SJCRH30 (cell line): ENCODE measurements around the gene ALOX15. TPM values are rescaled to one million over a fixed set of nuclear protein-coding genes. Genes with fewer than 3 reads are reported as not detected.

Experiments
- DNase-seq, 2 experiments: peaks; one replicate each; pipeline ENCODE4 v3.0.0-alpha.2; 2015 to 2020
- H3K27ac ChIP-seq: fragments of 250-450 bp; sonication (Bioruptor Pico); 2 replicates; pipeline ENCODE4 v1.5.1; 2020; ENCODE audit warnings: mild to moderate bottlenecking, moderate library complexity
- H3K27me3 ChIP-seq: fragments of 250-450 bp; sonication (Bioruptor Pico); 2 replicates; pipeline ENCODE4 v1.5.1; 2020; ENCODE audit warnings: mild to moderate bottlenecking, moderate library complexity
- H3K36me3 ChIP-seq: fragments of 250-450 bp; sonication (Bioruptor Pico); 2 replicates; pipeline ENCODE4 v1.5.1; 2020; ENCODE audit warnings: mild to moderate bottlenecking, moderate library complexity
- H3K4me1 ChIP-seq: fragments of 250-450 bp; sonication (Bioruptor Pico); 2 replicates; pipeline ENCODE4 v1.5.1; 2020; ENCODE audit warnings: mild to moderate bottlenecking, moderate library complexity
- H3K4me3 ChIP-seq: fragments of 250-450 bp; sonication (Bioruptor Pico); 2 replicates; pipeline ENCODE4 v1.5.1; 2020; ENCODE audit warnings: mild to moderate bottlenecking, moderate library complexity
- H3K9me3 ChIP-seq: fragments of 250-450 bp; sonication (Bioruptor Pico); replicated peaks from 2 replicates; pipeline ENCODE4 v1.5.1; 2020; ENCODE audit warnings: mild to moderate bottlenecking, moderate library complexity
- total RNA-seq: library from RNA; depleted of rRNA; stranded (reverse); fragments of >200 nt; shearing (Covaris generic); gene quantifications from 2 replicates; pipeline ENCODE4 v1.2.3, GENCODE V29; 2014; rRNA removed

Gene ALOX15
- total RNA-seq, 1 experiment from 2014 or later: 3.0 TPM

- no peaks in the 10 kb centered on the region; the same call in 1 of the 2 replicates for H3K4me1 ChIP-seq
- H3K9me3 ChIP-seq: no peaks in the 10 kb centered on the region
- DNase-seq: no peak
- no peak overlapping the region for H3K27ac ChIP-seq
- no peaks in the 10 kb centered on the region for H3K36me3 ChIP-seq
- H3K27me3 ChIP-seq: peaks cover 13% of the 10 kb centered on the region
- H3K4me3 ChIP-seq: no peak overlapping the region
Measured at GRCh38 chr17:4585638-4585994, 55.9 kb downstream of the ALOX15 start.

DNA sequence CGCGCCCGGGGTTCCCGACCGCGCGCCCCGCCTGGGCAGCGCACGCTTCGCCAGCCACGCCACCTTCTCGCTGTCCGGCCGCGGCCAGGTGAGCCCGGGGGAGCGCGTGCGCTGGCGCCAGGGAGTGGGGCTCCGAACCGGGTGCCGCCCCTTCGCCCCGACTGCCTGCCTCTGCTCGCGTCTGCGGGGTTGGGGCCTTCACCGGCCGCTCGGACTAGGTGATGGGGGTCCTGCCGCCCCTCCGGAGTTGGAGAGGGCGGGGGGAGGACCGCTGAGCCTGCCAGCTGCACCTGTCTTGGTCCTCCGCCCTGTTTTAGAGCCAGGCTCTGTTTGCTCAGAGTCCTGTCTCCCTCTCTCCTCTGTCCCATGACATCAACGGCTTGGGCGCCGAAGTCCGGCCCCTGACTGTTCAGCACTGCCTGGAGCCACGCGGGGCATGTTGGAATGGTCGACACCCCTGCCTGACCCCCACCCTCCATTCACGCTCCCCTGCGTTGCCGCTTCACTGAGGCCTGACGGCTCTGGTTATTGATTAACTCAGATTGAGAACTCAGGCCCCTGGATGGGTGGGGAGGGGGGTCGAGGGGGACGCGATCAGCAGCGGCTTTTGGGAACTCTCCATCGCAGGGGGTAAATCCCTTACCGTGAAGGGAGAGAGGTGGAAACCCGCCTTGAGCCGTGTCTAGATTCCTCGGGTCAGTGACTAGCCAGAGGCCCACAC is 56.4 kb downstream of the ALOX15 start:
- Histone ChIP-seq H3K4me3 (no peak overlapping the region), H3K27ac (no peak overlapping the region), H3K9me3 (no peaks in the 10 kb centered on the region), H3K36me3 (no peaks in the 10 kb centered on the region), H3K27me3 (peaks cover 13% of the 10 kb centered on the region), H3K4me1 (no peaks in the 10 kb centered on the region; the same call in 1 of the 2 replicates)
- no peak for DNase-seq

GRCh38 chr17:4584101-4584916 is 57.2 kb downstream of the ALOX15 start, which contains the start of gene SMTNL2:
Gene SMTNL2, plus strand, starts transcription at chr17:4584529. Its CDS starts 77 bp downstream, at chr17:4584606.
- peak; percentile 22 to 24 for DNase-seq
- H3K4me3 ChIP-seq: peak within 1 kb of the TSS; percentile 48
- H3K36me3 ChIP-seq: no peaks in the 10 kb centered on the region
- peaks cover 13% of the 10 kb centered on the region for H3K27me3 ChIP-seq
- no peaks in the 10 kb centered on the region for H3K9me3 ChIP-seq
- H3K27ac ChIP-seq: no peak within 1 kb of the TSS
- no peaks in the 10 kb centered on the region; the same call in 1 of the 2 replicates for H3K4me1 ChIP-seq

DNA sequence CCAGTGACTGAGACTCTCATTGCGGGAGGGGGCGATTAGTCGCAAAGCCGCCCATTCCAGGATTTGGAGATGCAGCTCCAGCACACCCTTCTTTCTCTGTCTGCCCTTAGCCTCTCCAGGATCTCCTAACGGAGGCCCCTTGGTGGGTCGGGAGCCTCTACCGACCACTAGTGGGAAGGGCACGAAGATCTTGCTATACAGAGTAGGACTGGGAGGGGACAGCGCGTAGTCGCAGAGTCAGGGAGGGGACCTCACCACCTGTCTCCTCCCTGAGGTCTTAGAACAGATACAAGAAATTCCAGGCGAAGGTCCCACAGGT is 57.7 kb downstream of the ALOX15 start:
- no peaks in the 10 kb centered on the region; the same call in 1 of the 2 replicates for H3K4me1 ChIP-seq
- DNase-seq: peak; percentile 26 to 53
- H3K27ac ChIP-seq: no peak overlapping the region
- peaks cover 13% of the 10 kb centered on the region for H3K27me3 ChIP-seq
- no peaks in the 10 kb centered on the region for H3K36me3 ChIP-seq
- peak overlapping the region; percentile 48 for H3K4me3 ChIP-seq
- no peaks in the 10 kb centered on the region for H3K9me3 ChIP-seq

GRCh38 chr17:4583206-4583605 is 58.3 kb downstream of the ALOX15 start:
- H3K4me1 ChIP-seq: no peaks in the 10 kb centered on the region; the same call in 1 of the 2 replicates
- H3K36me3 ChIP-seq: no peaks in the 10 kb centered on the region
- H3K4me3 ChIP-seq: no peak overlapping the region
- DNase-seq: no peak
- no peak overlapping the region for H3K27ac ChIP-seq
- no peaks in the 10 kb centered on the region for H3K9me3 ChIP-seq
- peaks cover 13% of the 10 kb centered on the region for H3K27me3 ChIP-seq

- peaks cover 13% of the 10 kb centered on the region for H3K27me3 ChIP-seq
Measured at GRCh38 chr17:4582691-4583090, 58.8 kb downstream of the ALOX15 start.

DNA sequence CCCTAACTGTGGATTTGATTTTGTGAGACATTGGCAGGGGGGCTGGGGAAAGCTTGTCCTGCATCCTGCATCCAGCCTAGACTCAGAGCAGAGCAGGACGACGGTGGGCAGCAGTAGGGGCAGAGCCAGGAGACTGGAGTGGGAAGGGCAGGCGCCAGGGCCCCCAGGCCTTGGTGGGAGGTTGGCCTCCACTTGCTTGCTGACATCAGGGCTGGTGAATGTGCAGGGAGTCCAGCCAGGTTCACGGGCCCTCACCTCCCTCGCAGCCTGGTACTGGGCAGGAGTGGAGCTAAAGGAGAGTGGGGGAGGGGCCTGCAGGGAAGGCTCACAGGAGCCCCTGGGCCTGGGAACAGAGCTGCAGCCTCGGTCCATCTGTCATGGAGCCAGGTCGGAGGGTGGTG is 59.4 kb downstream of the ALOX15 start:
- H3K27me3 ChIP-seq: peaks cover 13% of the 10 kb centered on the region
- no peaks in the 10 kb centered on the region for H3K9me3 ChIP-seq
- H3K36me3 ChIP-seq: no peaks in the 10 kb centered on the region
- no peak overlapping the region for H3K4me3 ChIP-seq
- no peak overlapping the region for H3K27ac ChIP-seq
- H3K4me1 ChIP-seq: peaks cover 5% of the 10 kb centered on the region
- no peak for DNase-seq

More at GRCh38 chr17:4582691-4583090, 58.8 kb downstream of the ALOX15 start:
- H3K27ac ChIP-seq: no peak overlapping the region
- no peaks in the 10 kb centered on the region for H3K9me3 ChIP-seq
- H3K36me3 ChIP-seq: no peaks in the 10 kb centered on the region
- no peak overlapping the region for H3K4me3 ChIP-seq
- no peaks in the 10 kb centered on the region; the same call in 1 of the 2 replicates for H3K4me1 ChIP-seq
- no peak for DNase-seq

Other genes starting within 250 kb of the ALOX15 start
- gene SPNS3, start 207.7 kb downstream of the ALOX15 start, total RNA-seq: not detected in 2 replicates
- gene SPNS2, start 142.8 kb downstream of the ALOX15 start, total RNA-seq: 0.08 TPM in 1 of 2 replicates, not detected in the other
- gene MYBBP1A, start 86.3 kb downstream of the ALOX15 start, total RNA-seq: 37.0 and 40.3 TPM in 2 replicates
- not detected in 2 replicates for gene GGT6, start 81.1 kb downstream of the ALOX15 start, total RNA-seq
- 0.23 TPM in 1 of 2 replicates, not detected in the other for gene SMTNL2, start 57.1 kb downstream of the ALOX15 start, total RNA-seq
- 23.6 and 27.2 TPM in 2 replicates for gene PELP1, start 62.5 kb upstream of the ALOX15 start, total RNA-seq
- gene ARRB2, start 69.0 kb upstream of the ALOX15 start, total RNA-seq: 23.3 and 23.9 TPM in 2 replicates
- 5.5 and 5.6 TPM in 2 replicates for gene MED11, start 89.8 kb upstream of the ALOX15 start, total RNA-seq
- gene ZMYND15, start 98.2 kb upstream of the ALOX15 start, total RNA-seq: not detected in 2 replicates
- not detected in 2 replicates for gene CXCL16, start 98.2 kb upstream of the ALOX15 start, total RNA-seq
- not detected in 2 replicates for gene TM4SF5, start 130.2 kb upstream of the ALOX15 start, total RNA-seq
- 4.3 and 8.3 TPM in 2 replicates for gene VMO1, start 144.7 kb upstream of the ALOX15 start, total RNA-seq
- not detected in 2 replicates for gene GLTPD2, start 147.3 kb upstream of the ALOX15 start, total RNA-seq
- gene PSMB6, start 154.5 kb upstream of the ALOX15 start, total RNA-seq: 120 and 135 TPM in 2 replicates
- gene PLD2, start 165.5 kb upstream of the ALOX15 start, total RNA-seq: 11.7 and 14.8 TPM in 2 replicates
- gene MINK1, start 191.7 kb upstream of the ALOX15 start, total RNA-seq: 12.2 and 12.4 TPM in 2 replicates